H1 (cell line): Measurements from ENCODE around the gene S100A6. TPM values are rescaled to one million over a fixed set of nuclear protein-coding genes. Genes with fewer than 3 reads are reported as not detected.

Experiments
- CTCF ChIA-PET: fragments of 300-600 bp; sonication (Branson Sonifier 250); formaldehyde crosslinking; loops from one replicate; lab custom pipeline; 2021; ENCODE audit not compliant: partially characterized antibody; lab: Charles Lee
- POLR2A ChIA-PET: fragments of 300-600 bp; sonication (Branson Sonifier 250); formaldehyde crosslinking; loops from one replicate; lab custom pipeline; 2021; ENCODE audit warnings: inconsistent platforms; ENCODE audit not compliant: partially characterized antibody; lab: Charles Lee
- DNase-seq, 2 experiments: peaks; one replicate each; pipeline versions ENCODE4 v3.0.0 to v3.0.0-alpha.2; 2010 to 2022; ENCODE audit warnings: low spot score in 2 of 2, low read depth in 1 of 2, mixed read lengths in 1 of 2
- FAIRE-seq: peaks from 2 replicates; lab custom pipeline; 2011; peaks lifted over from hg19 to GRCh38; lab: Jason Lieb, UNC
- H2AFZ ChIP-seq: 2 replicates; pipeline ENCODE4 v1.8.1; 2012; ENCODE audit warnings: low read length, inconsistent platforms
- H2AK5ac ChIP-seq: 2 replicates; pipeline ENCODE4 v1.6.1; 2013; ENCODE audit warnings: low read depth, low read length
- H2BK120ac ChIP-seq: replicated peaks from 2 replicates; pipeline ENCODE3; 2013; ENCODE audit warnings: low read depth, low read length, inconsistent platforms
- H2BK12ac ChIP-seq: 2 replicates; pipeline ENCODE4 v1.6.1; 2013; ENCODE audit warnings: low read depth, low read length
- H2BK15ac ChIP-seq: 2 replicates; pipeline ENCODE4 v1.6.1; 2013; ENCODE audit warnings: low read length
- H2BK20ac ChIP-seq: 2 replicates; pipeline ENCODE4 v1.6.1; 2013; ENCODE audit warnings: low read length
- H2BK5ac ChIP-seq: 2 replicates; pipeline ENCODE4 v1.6.1; 2013; ENCODE audit warnings: low read depth, low read length
- H3K14ac ChIP-seq: 2 replicates; pipeline ENCODE4 v1.6.1; 2013; ENCODE audit warnings: inconsistent platforms; ENCODE audit not compliant: insufficient read length
- H3K18ac ChIP-seq: 2 replicates; pipeline ENCODE4 v1.6.1; 2013; ENCODE audit warnings: low read length; ENCODE audit errors: extremely low read depth
- H3K23ac ChIP-seq: 2 replicates; pipeline ENCODE4 v1.6.1; 2013; ENCODE audit warnings: inconsistent platforms; ENCODE audit not compliant: insufficient read length
- H3K23me2 ChIP-seq: 2 replicates; pipeline ENCODE4 v1.6.1; 2013; ENCODE audit warnings: low read depth, low read length
- H3K27ac ChIP-seq: 2 replicates; pipeline ENCODE4 v1.6.1; 2011; ENCODE audit warnings: low read depth, low read length, inconsistent platforms
- H3K27me3 ChIP-seq, 4 experiments: replicated peaks in 1 of 4; 1 replicate in 1 of 4; 2 replicates in 3 of 4; pipeline versions ENCODE4 v1.6.1 to v1.8.1; 2011 to 2013; ENCODE audit warnings: low read length in 3 of 4, mild to moderate bottlenecking in 3 of 4, inconsistent platforms in 2 of 4, mixed read lengths in 2 of 4, moderate library complexity in 1 of 4; ENCODE audit not compliant: control insufficient read depth in 3 of 4, insufficient read depth in 3 of 4; ENCODE audit errors: extremely low read depth in 1 of 4
- H3K36me3 ChIP-seq, 4 experiments: 2 replicates each; pipeline versions ENCODE4 v1.6.1 to v1.8.1; 2011 to 2013; ENCODE audit warnings: mild to moderate bottlenecking in 4 of 4, low read length in 3 of 4, moderate library complexity in 2 of 4, control low read depth in 1 of 4, inconsistent platforms in 1 of 4; ENCODE audit not compliant: insufficient read depth in 4 of 4, control insufficient read depth in 2 of 4
- H3K4ac ChIP-seq: replicated peaks from 2 replicates; pipeline ENCODE3; 2013; ENCODE audit warnings: low read length, low read depth, mixed read lengths, inconsistent platforms; ENCODE audit not compliant: insufficient read length
- H3K4me1 ChIP-seq, 4 experiments: replicated peaks in 1 of 4; 1 replicate in 1 of 4; 2 replicates in 3 of 4; pipeline versions ENCODE4 v1.6.1 to v1.8.1; 2011 to 2013; ENCODE audit warnings: low read length in 3 of 4, inconsistent platforms in 2 of 4, mixed read lengths in 1 of 4; ENCODE audit not compliant: insufficient read depth in 4 of 4, control insufficient read depth in 3 of 4
- H3K4me2 ChIP-seq, 2 experiments: 2 replicates each; pipeline versions ENCODE4 v1.6.1 to v1.8.1; 2011 to 2013; ENCODE audit warnings: low read depth in 2 of 2, low read length in 2 of 2, control low read depth in 1 of 2, inconsistent platforms in 1 of 2, mild to moderate bottlenecking in 1 of 2; ENCODE audit not compliant: insufficient read depth in 1 of 2
- H3K4me3 ChIP-seq, 4 experiments: fragments of 200-600, 300-600 bp in 1 of 4; sonication (generic), shearing (Covaris generic), sonication (Bioruptor Twin) in 1 of 4; 2 replicates each; pipeline versions ENCODE4 v1.5.1 to v1.8.1; 2011 to 2016; ENCODE audit warnings: low read length in 4 of 4, low read depth in 3 of 4, control low read depth in 2 of 4, inconsistent platforms in 2 of 4, mild to moderate bottlenecking in 2 of 4, mixed read lengths in 1 of 4, moderate library complexity in 1 of 4; ENCODE audit not compliant: insufficient read depth in 2 of 4; ENCODE audit errors: extremely low read depth in 1 of 4
- H3K56ac ChIP-seq: replicated peaks from 2 replicates; pipeline ENCODE3; 2013; ENCODE audit warnings: low read depth, mild to moderate bottlenecking, mixed read lengths, low read length, inconsistent platforms; ENCODE audit not compliant: insufficient read length
- H3K79me1 ChIP-seq: 2 replicates; pipeline ENCODE4 v1.6.1; 2013; ENCODE audit warnings: low read depth, low read length, control low read depth
- H3K79me2 ChIP-seq, 2 experiments: 2 replicates each; pipeline versions ENCODE4 v1.6.1 to v1.8.1; 2012 to 2013; ENCODE audit warnings: low read length in 2 of 2, mild to moderate bottlenecking in 2 of 2, inconsistent platforms in 1 of 2; ENCODE audit not compliant: insufficient read depth in 2 of 2, control insufficient read depth in 1 of 2
- H3K9ac ChIP-seq, 4 experiments: replicated peaks in 1 of 4; 1 replicate in 1 of 4; 2 replicates in 3 of 4; pipeline versions ENCODE4 v1.6.1 to v1.8.1; 2011 to 2013; ENCODE audit warnings: low read depth in 3 of 4, low read length in 3 of 4, control low read depth in 2 of 4, mild to moderate bottlenecking in 2 of 4, moderate library complexity in 2 of 4, inconsistent platforms in 1 of 4; ENCODE audit errors: extremely low read depth in 1 of 4
- H3K9me3 ChIP-seq, 2 experiments: 2 replicates each; pipeline versions ENCODE4 v1.6.1 to v1.8.1; 2012 to 2013; ENCODE audit warnings: mild to moderate bottlenecking in 2 of 2, moderate library complexity in 2 of 2, control low read depth in 1 of 2, inconsistent platforms in 1 of 2, low read depth in 1 of 2, low read length in 1 of 2, mixed read lengths in 1 of 2; ENCODE audit not compliant: insufficient read depth in 2 of 2
- H4K20me1 ChIP-seq, 2 experiments: replicated peaks in 1 of 2; 2 replicates each; pipeline versions ENCODE3 to v1.8.1; 2011 to 2013; ENCODE audit warnings: inconsistent platforms in 2 of 2, low read length in 2 of 2, mild to moderate bottlenecking in 1 of 2; ENCODE audit not compliant: insufficient read depth in 2 of 2, control insufficient read depth in 1 of 2
- H4K5ac ChIP-seq: 2 replicates; pipeline ENCODE4 v1.6.1; 2013; ENCODE audit warnings: low read length, low read depth, mixed read lengths, inconsistent platforms; ENCODE audit not compliant: insufficient read length
- H4K8ac ChIP-seq: 2 replicates; pipeline ENCODE4 v1.8.0; 2013; ENCODE audit warnings: mild to moderate bottlenecking, moderate library complexity, low read length, inconsistent platforms; ENCODE audit not compliant: insufficient read depth; ENCODE audit errors: extremely low read depth
- H4K91ac ChIP-seq: replicated peaks from 2 replicates; pipeline ENCODE3; 2013; ENCODE audit warnings: low read length, mixed read lengths, inconsistent platforms; ENCODE audit not compliant: insufficient read length
- BCL11A ChIP-seq, 2 experiments: IDR thresholded peaks; one replicate each; pipeline ENCODE4 v1.6.1; 2011; ENCODE audit warnings: low read depth in 2 of 2, low read length in 2 of 2, mild to moderate bottlenecking in 2 of 2
- CHD1 ChIP-seq: IDR thresholded peaks from 2 replicates; pipeline ENCODE4 v1.6.1; 2012; ENCODE audit warnings: low read depth, low read length, improper control_type of control experiment
- CHD2 ChIP-seq: IDR thresholded peaks from 2 replicates; pipeline ENCODE4 v1.6.1; 2012; ENCODE audit warnings: low read length, improper control_type of control experiment
- CREB1 ChIP-seq: IDR thresholded peaks from 2 replicates; pipeline ENCODE4 v1.6.1; 2012; ENCODE audit warnings: inconsistent platforms
- HDAC2 ChIP-seq, 2 experiments: fragments of 300-600 bp in 1 of 2; sonication (generic) in 1 of 2; IDR thresholded peaks; 2 replicates each; pipeline ENCODE4 v1.6.1; 2011 to 2012; ENCODE audit warnings: low read depth in 2 of 2, low read length in 2 of 2, mild to moderate bottlenecking in 2 of 2, moderate library complexity in 2 of 2, borderline replicate concordance in 1 of 2, inconsistent platforms in 1 of 2
- RFX5 ChIP-seq: IDR thresholded peaks from 2 replicates; pipeline ENCODE4 v1.6.1; 2011; ENCODE audit warnings: low read depth, low read length, improper control_type of control experiment, borderline replicate concordance
- RNF2 ChIP-seq: fragments of 200-900, 300-1000 bp; sonication (generic); IDR thresholded peaks from 2 replicates; pipeline ENCODE4 v1.7.1; 2016; ENCODE audit warnings: borderline replicate concordance, low read depth, mild to moderate bottlenecking, antibody characterized with exemption, low read length; ENCODE audit not compliant: poor library complexity, severe bottlenecking; ENCODE audit errors: missing control alignments
- SIN3A ChIP-seq, 2 experiments: IDR thresholded peaks in 1 of 2; conservative IDR thresholded peaks in 1 of 2; 2 replicates each; pipeline ENCODE4 v1.6.1; 2011 to 2012; ENCODE audit warnings: low read length in 2 of 2, improper control_type of control experiment in 1 of 2, low read depth in 1 of 2, mild to moderate bottlenecking in 1 of 2
- TAF1 ChIP-seq: IDR thresholded peaks from 2 replicates; pipeline ENCODE4 v1.6.1; 2011; ENCODE audit warnings: mild to moderate bottlenecking, low read depth, low read length
- TAF7 ChIP-seq: optimal IDR thresholded peaks from 2 replicates; pipeline ENCODE3; 2011; ENCODE audit warnings: low read depth, mild to moderate bottlenecking, inconsistent platforms, low read length, moderate library complexity, borderline replicate concordance
- TEAD4 ChIP-seq: IDR thresholded peaks from 2 replicates; pipeline ENCODE4 v1.6.1; 2012; ENCODE audit warnings: low read depth, low read length, inconsistent platforms, mixed read lengths
- YY1 ChIP-seq: IDR thresholded peaks from 2 replicates; pipeline ENCODE4 v1.6.1; 2011; ENCODE audit warnings: low read depth, mild to moderate bottlenecking, low read length
- WGBS, 2 experiments: shearing (Covaris generic) in 1 of 2; methylation state at CpG; one replicate each; pipeline versions ENCODE4 v1.1.6 to v1.1.7; 2013 to 2015; ENCODE audit warnings: low lambda C conversion rate in 2 of 2, mixed read lengths in 2 of 2, inconsistent platforms in 1 of 2, low coverage in 1 of 2, missing lambda C conversion rate in 1 of 2; ENCODE audit not compliant: insufficient replicate concordance in 2 of 2, insufficient coverage in 1 of 2, insufficient read length in 1 of 2; ENCODE audit errors: extremely low coverage in 1 of 2, missing lambda C conversion rate in 1 of 2; 5-methylcytosine and 5-hydroxymethylcytosine counted together
- polyA plus RNA-seq, 7 experiments: library from polyadenylated mRNA; depleted of rRNA in 3 of 7; stranded (reverse) in 5 of 7; unstranded in 2 of 7; fragments of >200 nt in 5 of 7; fragments of 200-250 nt in 2 of 7; gene quantifications; 1 replicate in 5 of 7; 2 replicates in 1 of 7; 4 replicates in 1 of 7; pipeline versions ENCODE4 v1.2.1 to v1.2.3, GENCODE V29; 2011 to 2013; ENCODE audit warnings: missing spikeins in 2 of 7, mixed read lengths in 2 of 7
- total RNA-seq: library from RNA; stranded (reverse); fragmentation: NEBNext Ultra II Directional; extraction: Animal tissue kit (Norgen Biotek cat#: 25700); gene quantifications from 2 replicates; pipeline ENCODE4 v1.2.1, GENCODE V29; 2021
- TF ChIP-seq, protein P1 (sequence below): IDR thresholded peaks from 2 replicates; pipeline ENCODE4 v1.6.1; 2012; ENCODE audit warnings: inconsistent platforms

S100A6 gene
- total and polyA plus RNA-seq, 2 of the 8 experiments (the other 6 are each of a cell fraction or from before 2014, with no cell fraction given), result 11.1 to 63.0 TPM

- Histone ChIP-seq H2BK12ac (no peak overlapping the region), H3K23me2 (no peaks in the 10 kb centered on the region), H3K18ac (no peak overlapping the region), H3K9me3 (peaks cover 0 to 2% of the 10 kb centered on the region in 2 experiments; a peak in 1 of 4 replicates), H4K8ac (no peak overlapping the region), H2AFZ (no peak overlapping the region), H3K27ac (no peak overlapping the region), H3K4ac (no peak overlapping the region), H3K4me3 (no peak overlapping the region), H2BK120ac (no peak overlapping the region), H4K5ac (no peak overlapping the region), H3K4me2 (no peak overlapping the region), H3K23ac (no peak overlapping the region), H3K4me1 (peaks cover 3 to 11% (median 5%) of the 10 kb centered on the region in 4 experiments; a peak in 6 of 7 replicates), H4K91ac (no peak overlapping the region), H4K20me1 (no peaks in the 10 kb centered on the region), H3K79me2 (no peaks in the 10 kb centered on the region), H3K9ac (no peak overlapping the region), H2AK5ac (no peak overlapping the region), H2BK15ac (no peak overlapping the region), H3K79me1 (no peaks in the 10 kb centered on the region), H2BK5ac (no peak overlapping the region), H3K36me3 (no peaks in the 10 kb centered on the region; a peak in 1 of 8 replicates), H2BK20ac (peak overlapping the region; percentile 48; the same call in 1 of the 2 replicates), H3K14ac (no peak overlapping the region), H3K27me3 (peaks cover 0 to 14% (median 8%) of the 10 kb centered on the region in 4 experiments; a peak in 4 of 7 replicates), H3K56ac (no peak overlapping the region)
- ChIA-PET CTCF (interaction anchor here (2.8 to 4.4 kb wide), 2 partner anchors 8 to 14 kb away, joined by 25 to 51 read pairs; partner anchors contain the start of gene S100A6), POLR2A (no interaction called here)
- no peak for DNase-seq
- no peak for FAIRE-seq
- WGBS, 2 experiments, result 88% methylated on average over 3 of the region's 3 CpGs; no CpG with 5 or more reads in 1 of the 2 experiments
- TF ChIP-seq CHD1, result no peak
- no peak for TF ChIP-seq YY1
- TF ChIP-seq RFX5, result no peak
- TF ChIP-seq TAF7, result no peak
- no peak for TF ChIP-seq CHD2
- TF ChIP-seq, protein P1, sequence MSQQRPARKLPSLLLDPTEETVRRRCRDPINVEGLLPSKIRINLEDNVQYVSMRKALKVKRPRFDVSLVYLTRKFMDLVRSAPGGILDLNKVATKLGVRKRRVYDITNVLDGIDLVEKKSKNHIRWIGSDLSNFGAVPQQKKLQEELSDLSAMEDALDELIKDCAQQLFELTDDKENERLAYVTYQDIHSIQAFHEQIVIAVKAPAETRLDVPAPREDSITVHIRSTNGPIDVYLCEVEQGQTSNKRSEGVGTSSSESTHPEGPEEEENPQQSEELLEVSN, result no peak
- TF ChIP-seq BCL11A (IDR thresholded peaks at IDR 0.05; ENCODE audit: low read depth in 2 of 2, low read length in 2 of 2), result no peak
- TF ChIP-seq SIN3A (conservative IDR thresholded peaks at IDR 0.05 in 1 of 2, IDR thresholded peaks at IDR 0.05 in 1 of 2; ENCODE audit: low read depth in 1 of 2, low read length in 2 of 2), result no peak
- no peak for TF ChIP-seq TEAD4
- TF ChIP-seq HDAC2 (IDR thresholded peaks at IDR 0.05; ENCODE audit: borderline replicate concordance in 1 of 2, low read depth in 2 of 2, low read length in 2 of 2), result no peak
- TF ChIP-seq RNF2, result no peak
- no peak for TF ChIP-seq TAF1
- TF ChIP-seq CREB1, result no peak
These were observed 16.5 kb downstream of the S100A6 start for GRCh38 chr1:153519242-153519641.
